ENCODE measurements around the gene GRIK4.

GRIK4 gene

DNA sequence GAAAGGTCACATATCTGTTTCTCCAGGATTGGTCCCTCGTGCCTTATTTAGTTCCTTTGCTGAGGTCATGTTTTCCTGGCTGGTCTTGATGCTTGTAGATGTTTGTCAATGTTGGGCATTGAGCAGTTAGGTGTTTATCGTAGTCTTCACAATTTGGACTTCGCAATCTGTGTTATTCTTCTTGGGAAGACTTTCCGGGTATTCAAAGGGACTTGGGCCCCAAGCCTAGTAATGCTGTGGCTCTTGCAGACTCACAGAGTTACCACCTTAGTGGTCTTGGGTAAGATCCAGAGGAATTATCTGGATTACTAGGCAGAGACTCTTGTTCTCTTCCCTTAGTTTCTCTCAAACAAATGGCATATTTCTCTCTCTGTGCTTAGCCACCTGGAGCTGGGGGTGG, 223.5 kb downstream of the GRIK4 start:
- DNase-seq (ENCODE audit: low read depth, low spot score): no peak
- no peak overlapping the region for H3K4me3 ChIP-seq (ENCODE audit: low read depth, low read length)
- ChIA-PET CTCF (no interaction called here), POLR2A (no interaction called here)
- TF ChIP-seq, protein P1, sequence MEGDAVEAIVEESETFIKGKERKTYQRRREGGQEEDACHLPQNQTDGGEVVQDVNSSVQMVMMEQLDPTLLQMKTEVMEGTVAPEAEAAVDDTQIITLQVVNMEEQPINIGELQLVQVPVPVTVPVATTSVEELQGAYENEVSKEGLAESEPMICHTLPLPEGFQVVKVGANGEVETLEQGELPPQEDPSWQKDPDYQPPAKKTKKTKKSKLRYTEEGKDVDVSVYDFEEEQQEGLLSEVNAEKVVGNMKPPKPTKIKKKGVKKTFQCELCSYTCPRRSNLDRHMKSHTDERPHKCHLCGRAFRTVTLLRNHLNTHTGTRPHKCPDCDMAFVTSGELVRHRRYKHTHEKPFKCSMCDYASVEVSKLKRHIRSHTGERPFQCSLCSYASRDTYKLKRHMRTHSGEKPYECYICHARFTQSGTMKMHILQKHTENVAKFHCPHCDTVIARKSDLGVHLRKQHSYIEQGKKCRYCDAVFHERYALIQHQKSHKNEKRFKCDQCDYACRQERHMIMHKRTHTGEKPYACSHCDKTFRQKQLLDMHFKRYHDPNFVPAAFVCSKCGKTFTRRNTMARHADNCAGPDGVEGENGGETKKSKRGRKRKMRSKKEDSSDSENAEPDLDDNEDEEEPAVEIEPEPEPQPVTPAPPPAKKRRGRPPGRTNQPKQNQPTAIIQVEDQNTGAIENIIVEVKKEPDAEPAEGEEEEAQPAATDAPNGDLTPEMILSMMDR (IDR thresholded peaks at IDR 0.05; ENCODE audit: insufficient read depth, low read length, missing control alignments): no peak

DNA sequence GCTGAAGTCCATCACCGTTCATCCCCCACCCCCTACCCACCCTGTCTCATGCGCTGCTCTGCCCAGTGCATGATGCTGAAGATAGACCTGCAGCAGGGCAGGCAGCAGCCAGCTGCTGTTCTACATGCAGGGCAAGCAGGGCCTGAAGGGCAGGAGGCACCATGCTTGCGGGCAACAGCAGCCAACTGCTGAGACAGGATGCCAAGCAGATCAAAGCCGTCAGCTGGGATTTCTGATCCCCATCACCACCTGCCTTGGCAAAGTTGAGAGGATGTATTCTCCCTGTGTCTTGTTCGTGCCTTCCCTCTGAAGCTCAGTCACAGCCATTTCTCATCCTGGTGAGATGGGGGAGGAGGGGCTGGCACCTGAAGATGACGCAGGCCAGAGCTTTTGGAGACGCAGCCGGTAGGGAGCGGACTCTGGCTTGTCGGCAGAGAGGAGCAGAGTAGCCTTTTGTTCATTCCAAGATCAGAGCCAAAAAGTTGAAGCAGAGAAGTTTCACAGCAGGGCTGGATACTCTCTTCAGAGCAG, 227.0 kb downstream of the GRIK4 start:
- CTCF ChIA-PET: no interaction called here
- TF ChIP-seq, protein P1 (IDR thresholded peaks at IDR 0.05; ENCODE audit: insufficient read depth, low read length, missing control alignments): no peak

DNA sequence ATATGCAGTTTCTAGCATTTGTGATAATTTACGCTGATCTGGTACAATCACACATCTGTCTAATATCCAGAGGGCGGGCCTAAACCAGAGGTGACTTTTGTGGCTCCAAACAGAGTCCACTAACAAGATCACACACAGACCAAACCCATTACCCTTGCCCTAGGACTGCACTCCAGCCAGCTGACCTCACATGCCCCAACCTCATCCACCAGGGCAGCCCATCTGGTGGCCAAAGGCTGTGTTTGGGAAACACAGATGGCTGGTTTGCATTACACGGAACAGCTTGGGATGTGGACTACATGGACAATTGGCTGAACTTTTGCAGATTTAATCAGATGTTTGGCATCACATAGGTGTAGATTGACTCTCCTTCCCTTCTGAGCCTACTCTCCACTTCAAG, 228.2 kb downstream of the GRIK4 start:
- no peak for DNase-seq (ENCODE audit: low read depth, low spot score)
- TF ChIP-seq, protein P1 (IDR thresholded peaks at IDR 0.05; ENCODE audit: insufficient read depth, low read length, missing control alignments): no peak
- H3K4me3 ChIP-seq (ENCODE audit: low read depth, low read length): no peak overlapping the region
- ChIA-PET POLR2A (no interaction called here), CTCF (no interaction called here)

More for the DNA sequence above, 227.0 kb downstream of the GRIK4 start:
- DNase-seq (ENCODE audit: low read depth, low spot score): no peak
- no peak overlapping the region for H3K4me3 ChIP-seq (ENCODE audit: low read depth, low read length)
- POLR2A ChIA-PET: no interaction called here

DNA sequence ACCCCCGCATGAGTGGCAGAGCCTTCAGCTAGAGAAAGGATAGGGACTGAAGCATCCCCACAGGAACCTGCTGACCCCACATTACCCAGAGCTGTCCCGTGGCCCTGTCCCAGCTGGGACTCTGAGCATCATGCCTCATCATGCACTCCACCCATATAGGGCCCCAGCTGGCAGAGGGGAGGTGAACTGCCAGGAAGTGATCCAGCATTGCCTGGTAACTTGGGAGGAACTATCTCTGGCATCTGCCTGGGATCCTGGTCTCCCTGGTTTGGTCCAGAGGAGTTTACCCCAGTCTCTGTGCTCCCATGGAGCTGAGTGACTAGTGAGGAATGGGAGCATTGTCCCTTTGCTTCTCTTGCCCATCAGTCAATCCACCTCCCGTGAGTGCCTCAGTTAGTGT, 228.8 kb downstream of the GRIK4 start:
- TF ChIP-seq, protein P1 (IDR thresholded peaks at IDR 0.05; ENCODE audit: insufficient read depth, low read length, missing control alignments): no peak
- ChIA-PET POLR2A (no interaction called here), CTCF (no interaction called here)
- H3K4me3 ChIP-seq (ENCODE audit: low read depth, low read length): no peak overlapping the region
- DNase-seq (ENCODE audit: low read depth, low spot score): no peak

DNA sequence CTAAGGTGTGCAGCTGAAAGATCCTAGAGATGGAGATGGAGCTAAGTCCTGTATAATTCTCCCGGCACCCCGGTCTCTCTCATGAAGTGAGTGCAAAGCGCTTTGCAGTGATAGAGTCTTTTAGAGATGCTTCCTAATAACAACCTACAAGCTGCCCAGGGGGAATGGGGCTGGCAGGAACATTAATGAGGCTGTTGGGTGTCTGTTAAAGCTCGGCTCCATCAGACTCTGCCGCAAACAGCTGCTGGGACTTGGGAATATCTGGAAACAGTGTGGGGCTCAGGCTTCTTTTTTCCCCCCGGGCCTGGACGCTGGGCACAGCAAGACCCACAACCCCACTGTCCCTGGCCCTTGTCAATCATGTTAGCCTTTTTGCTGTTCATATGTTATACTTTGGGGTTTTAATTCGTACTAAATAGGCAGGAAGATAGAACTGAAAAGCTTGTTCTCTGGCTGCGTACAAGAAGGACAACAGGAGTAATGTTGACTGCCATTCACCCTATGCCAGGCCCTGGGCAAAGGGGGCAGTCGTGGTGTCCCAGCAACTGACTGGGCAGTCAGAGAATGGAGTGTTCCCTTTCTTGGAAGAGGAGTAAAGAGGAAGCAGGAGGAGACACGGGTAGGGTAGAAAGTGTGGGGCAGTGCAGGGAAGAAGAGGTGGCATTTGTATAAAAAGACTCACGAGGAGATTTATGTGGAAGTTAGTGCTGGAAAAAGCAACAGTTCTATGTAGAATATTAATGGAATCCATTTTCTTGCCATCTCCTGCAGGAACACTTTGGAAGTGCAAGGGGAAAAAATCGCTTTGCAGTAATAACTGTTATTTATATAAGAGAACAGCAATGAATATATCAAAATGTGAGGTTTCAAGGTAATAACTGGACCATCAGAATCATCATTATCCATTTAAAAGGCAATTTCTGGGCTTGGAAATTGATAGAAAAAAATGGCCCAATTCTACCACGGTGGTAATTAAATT, 232.8 kb downstream of the GRIK4 start:
- no peak overlapping the region for H3K4me3 ChIP-seq (ENCODE audit: low read depth, low read length)
- ChIA-PET CTCF (no interaction called here), POLR2A (no interaction called here)
- DNase-seq (ENCODE audit: low read depth, low spot score): no peak
- TF ChIP-seq, protein P1 (IDR thresholded peaks at IDR 0.05; ENCODE audit: insufficient read depth, low read length, missing control alignments): no peak

DNA sequence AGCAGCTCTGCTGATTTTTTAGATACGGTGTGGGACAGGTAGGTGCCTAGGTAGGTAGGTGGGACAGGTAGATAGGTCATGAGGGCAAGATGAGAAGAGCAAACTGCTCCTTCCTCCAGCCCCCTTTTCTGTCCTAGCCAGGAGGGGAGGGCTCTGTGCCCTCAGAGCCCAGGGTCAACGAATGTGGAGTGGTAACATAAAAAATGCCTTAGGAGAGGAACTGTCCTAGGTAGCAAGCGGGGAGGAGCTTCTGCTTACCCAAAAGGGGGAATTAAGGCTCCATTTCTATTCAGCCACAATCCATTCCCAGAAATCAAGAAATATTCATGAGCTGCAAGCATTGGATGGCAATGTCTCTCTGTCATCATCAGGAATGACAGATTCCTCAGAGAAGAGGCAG, 234.8 kb downstream of the GRIK4 start:
- no peak overlapping the region for H3K4me3 ChIP-seq (ENCODE audit: low read depth, low read length)
- ChIA-PET CTCF (interaction anchor here (1.3 kb wide), 1 partner anchor 26 kb away, joined by 4 read pairs; no protein-coding TSS in a partner anchor), POLR2A (no interaction called here)
- TF ChIP-seq, protein P1 (IDR thresholded peaks at IDR 0.05; ENCODE audit: insufficient read depth, low read length, missing control alignments): no peak
- no peak for DNase-seq (ENCODE audit: low read depth, low spot score)

Data from AG04449 (cell line).